Astrocyte of the spinal cord (primary cell): ENCODE data around the gene RPTOR.
"Not testable (repeated sequence)": the region's sequence is repeated elsewhere in the genome, so short reads cannot be mapped to it uniquely, and the experiment has no call there.

ENCODE experiments used
- DNase-seq: peaks from one replicate; pipeline ENCODE4 v3.0.0; 2011; ENCODE audit warnings: low read depth, low spot score
- H3K4me3 ChIP-seq: 2 replicates; pipeline ENCODE4 v1.5.1; 2011; ENCODE audit warnings: low read depth, mild to moderate bottlenecking, low read length, moderate library complexity
- CTCF ChIP-seq: IDR thresholded peaks from 2 replicates; pipeline ENCODE4 v1.5.1; 2012; ENCODE audit warnings: low read depth, mild to moderate bottlenecking, low read length, inconsistent platforms
- in situ Hi-C: cut with HindIII; loops from 2 replicates; pipeline ENCODE4 v1.10.0; 2017; ENCODE audit warnings: low sequenced_read_pairs

Gene RPTOR

DNA sequence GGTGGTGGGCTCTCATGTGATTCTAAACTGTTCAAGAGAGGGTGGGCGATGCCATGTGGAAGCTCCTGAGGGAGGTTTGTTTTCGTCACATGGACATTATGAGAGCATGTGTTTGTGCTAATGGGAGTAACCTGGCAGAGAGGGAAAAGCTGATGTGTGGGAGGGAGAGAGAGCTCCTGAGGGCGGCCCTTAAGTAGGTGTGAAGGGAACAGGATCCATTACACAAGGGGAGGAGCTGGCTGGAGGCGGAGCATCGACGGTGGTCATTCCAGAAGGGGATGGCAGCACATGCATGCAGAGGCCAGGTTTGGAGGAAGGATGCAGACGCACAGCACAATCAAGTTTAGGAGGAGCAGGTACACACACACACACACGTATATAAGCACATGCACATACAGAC lies 197.5 kb downstream of the RPTOR start:
- in situ Hi-C loops = no loop called here
- no peak overlapping the region for H3K4me3 ChIP-seq
- DNase-seq = no peak
- no peak for TF ChIP-seq CTCF

- DNase-seq = no peak
- TF ChIP-seq CTCF = no peak
- no peak overlapping the region for H3K4me3 ChIP-seq
- in situ Hi-C loops = no loop called here
Measured at GRCh38 chr17:80742581-80743180, 198.0 kb downstream of the RPTOR start.

- no peak for TF ChIP-seq CTCF
- H3K4me3 ChIP-seq = no peak overlapping the region
- DNase-seq = no peak
- in situ Hi-C loops = no loop called here
Measured at GRCh38 chr17:80743181-80743771, 198.6 kb downstream of the RPTOR start.

DNA sequence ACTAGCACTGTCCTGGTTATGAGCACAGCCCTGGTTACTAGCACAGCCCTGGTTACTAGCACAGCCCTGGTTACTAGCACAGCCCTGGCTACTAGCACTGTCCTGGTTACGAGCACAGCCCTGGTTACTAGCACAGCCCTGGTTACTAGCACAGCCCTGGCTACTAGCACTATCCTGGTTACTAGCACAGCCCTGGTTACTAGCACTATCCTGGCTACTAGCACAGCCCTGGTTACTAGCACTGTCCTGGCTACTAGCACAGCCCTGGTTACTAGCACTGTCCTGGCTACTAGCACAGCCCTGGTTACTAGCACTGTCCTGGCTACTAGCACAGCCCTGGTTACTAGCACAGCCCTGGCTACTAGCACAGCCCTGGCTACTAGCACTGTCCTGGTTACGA lies 199.3 kb downstream of the RPTOR start:
- H3K4me3 ChIP-seq, DNase-seq, in situ Hi-C loops: not testable (repeated sequence)

- in situ Hi-C loops, DNase-seq, H3K4me3 ChIP-seq: not testable (repeated sequence)
Measured at GRCh38 chr17:80744725-80745124, 200.1 kb downstream of the RPTOR start.

DNA sequence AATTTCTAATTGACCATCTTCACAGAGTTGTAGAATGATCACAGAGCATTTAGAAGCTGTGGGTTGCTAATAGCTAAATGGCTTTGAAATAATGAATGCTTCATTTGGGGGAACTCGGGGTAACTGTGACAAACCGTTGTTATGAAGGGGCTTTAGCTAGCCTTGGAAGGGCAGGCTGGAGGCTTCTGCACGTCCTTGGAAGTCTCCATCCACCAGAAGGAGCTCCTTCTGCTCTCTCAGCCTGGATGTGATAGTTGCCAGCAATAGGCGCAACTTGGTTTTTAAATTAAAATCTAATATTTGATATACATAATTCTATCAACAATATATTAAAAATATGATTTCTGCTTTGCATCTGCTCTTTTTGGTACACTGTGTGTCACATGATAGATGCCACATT lies 200.5 kb downstream of the RPTOR start:
- no peak overlapping the region for H3K4me3 ChIP-seq
- TF ChIP-seq CTCF = no peak
- in situ Hi-C loops = no loop called here
- DNase-seq = no peak

- H3K4me3 ChIP-seq = no peak overlapping the region
- in situ Hi-C loops = no loop called here
- no peak for TF ChIP-seq CTCF
- DNase-seq = no peak
Measured at GRCh38 chr17:80746262-80746935, 201.8 kb downstream of the RPTOR start.
